SK-N-SH treated with all-trans-retinoic acid at 6 μM for 48 hours (cell line): ENCODE data around the gene FKBP11.

Experiments used
- ATAC-seq: fragments of 200-7000 bp; cut with Tn5 transposase; 3 replicates; pipeline ENCODE4 v1.9.1; 2020; ENCODE audit warnings: mild to moderate bottlenecking, moderate library complexity
- ARNTL ChIP-seq: fragments of 450-650 bp; formaldehyde crosslinking; IDR thresholded peaks from 2 replicates; pipeline ENCODE4 v1.5.0; 2020; ENCODE audit warnings: low read depth, mild to moderate bottlenecking, moderate library complexity, borderline replicate concordance
- BACH2 ChIP-seq: fragments of 250-450 bp; sonication (Bioruptor Pico); IDR thresholded peaks from 2 replicates; pipeline ENCODE4 v1.9.0; 2021; ENCODE audit warnings: mild to moderate bottlenecking, borderline replicate concordance
- ISL1 ChIP-seq: fragments of 250-450 bp; sonication (Bioruptor Pico); IDR thresholded peaks from 2 replicates; pipeline ENCODE4 v2.1.2; 2022; ENCODE audit warnings: mild to moderate bottlenecking, moderate library complexity
- OSR1 ChIP-seq: fragments of 250-450 bp; sonication (Bioruptor Pico); IDR thresholded peaks from 2 replicates; pipeline ENCODE4 v1.8.0; 2022; ENCODE audit warnings: moderate library complexity, mild to moderate bottlenecking, inconsistent platforms
- RARB ChIP-seq: fragments of 250-450 bp; sonication (Bioruptor Pico); IDR thresholded peaks from 2 replicates; pipeline ENCODE4 v1.8.0; 2021; ENCODE audit warnings: mild to moderate bottlenecking, moderate library complexity
- TCF4 ChIP-seq: fragments of 250-450 bp; sonication (Bioruptor Pico); IDR thresholded peaks from 2 replicates; pipeline ENCODE4 v1.8.0; 2021; ENCODE audit warnings: mild to moderate bottlenecking, moderate library complexity, borderline replicate concordance
- TOX ChIP-seq: fragments of 250-450 bp; sonication (Bioruptor Pico); IDR thresholded peaks from 2 replicates; pipeline ENCODE4 v1.8.0; 2021; ENCODE audit warnings: mild to moderate bottlenecking, moderate library complexity, borderline replicate concordance
- ZFP3 ChIP-seq: fragments of 250-450 bp; sonication (Bioruptor Pico); IDR thresholded peaks from 2 replicates; pipeline ENCODE4 v1.5.0; 2020; ENCODE audit warnings: mild to moderate bottlenecking, moderate library complexity
- ZFP30 ChIP-seq: fragments of 450-650 bp; formaldehyde crosslinking; IDR thresholded peaks from 2 replicates; pipeline ENCODE4 v1.5.0; 2022; ENCODE audit warnings: mild to moderate bottlenecking, moderate library complexity
- ZNF565 ChIP-seq: fragments of 450-650 bp; formaldehyde crosslinking; conservative IDR thresholded peaks from 2 replicates; pipeline ENCODE4 v1.5.0; 2020; ENCODE audit warnings: low read depth, mild to moderate bottlenecking, moderate library complexity
- ZNF70 ChIP-seq: fragments of 450-650 bp; formaldehyde crosslinking; IDR thresholded peaks from 2 replicates; pipeline ENCODE4 v1.5.0; 2020; ENCODE audit warnings: mild to moderate bottlenecking, moderate library complexity
- TF ChIP-seq, protein P1 (sequence below): fragments of 250-450 bp; sonication (Bioruptor Pico); IDR thresholded peaks from 2 replicates; pipeline ENCODE4 v1.5.0; 2020; ENCODE audit warnings: mild to moderate bottlenecking, moderate library complexity
- TF ChIP-seq, protein P2 (sequence below): fragments of 250-450 bp; sonication (Bioruptor Pico); IDR thresholded peaks from 2 replicates; pipeline ENCODE4 v1.5.1; 2020; ENCODE audit warnings: low read depth, mild to moderate bottlenecking, moderate library complexity
- TF ChIP-seq, protein P3 (sequence below): fragments of 250-450 bp; sonication (Bioruptor Pico); IDR thresholded peaks from 2 replicates; pipeline ENCODE4 v1.8.0; 2020; ENCODE audit warnings: mild to moderate bottlenecking, moderate library complexity, borderline replicate concordance
- TF ChIP-seq, protein P4 (sequence below): fragments of 250-450 bp; sonication (Bioruptor Pico); IDR thresholded peaks from 2 replicates; pipeline ENCODE4 v1.8.0; 2021; ENCODE audit warnings: low read depth, mild to moderate bottlenecking, moderate library complexity, borderline replicate concordance

Gene FKBP11

DNA sequence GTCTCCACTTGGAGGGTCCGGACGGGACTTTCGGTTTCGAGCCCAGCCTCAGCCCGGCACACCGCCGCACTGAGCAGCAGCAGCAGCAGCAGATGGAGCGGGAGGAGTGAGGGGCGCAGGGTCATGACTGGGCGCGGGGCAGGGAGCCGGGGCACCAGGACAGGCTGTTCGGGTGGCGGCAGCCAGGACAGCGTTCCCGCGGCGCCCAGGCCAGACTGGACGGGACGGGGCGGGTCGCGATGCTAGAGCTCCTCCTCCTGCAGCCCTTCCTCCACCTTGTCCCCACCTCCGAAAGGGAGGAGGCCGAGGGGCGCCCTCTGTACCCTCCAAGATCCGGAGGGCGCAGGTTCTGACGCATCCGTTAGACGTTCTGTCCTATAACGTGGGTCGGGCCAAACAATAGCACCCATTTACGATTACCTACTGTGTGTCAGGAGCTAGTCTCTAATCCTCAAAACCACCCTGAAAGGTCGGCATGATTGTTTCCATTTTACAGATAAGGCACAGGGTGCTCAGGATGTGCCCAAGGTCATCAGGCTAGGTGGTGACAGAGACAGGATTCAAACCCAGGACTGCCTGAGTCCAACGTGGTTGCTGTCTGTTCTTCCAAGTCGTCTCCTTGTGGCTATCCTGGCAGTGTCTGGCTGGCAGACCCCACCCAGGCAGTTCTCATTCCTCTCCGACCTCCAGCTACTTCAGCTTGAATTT, at the start of gene FKBP11:
Gene FKBP11, minus strand, starts transcription at position 189 of the 708 bp plus-strand sequence. Its CDS starts 64 bp downstream, at position 125.
- ATAC-seq = peak; percentile 90
- TF ChIP-seq, protein P1, sequence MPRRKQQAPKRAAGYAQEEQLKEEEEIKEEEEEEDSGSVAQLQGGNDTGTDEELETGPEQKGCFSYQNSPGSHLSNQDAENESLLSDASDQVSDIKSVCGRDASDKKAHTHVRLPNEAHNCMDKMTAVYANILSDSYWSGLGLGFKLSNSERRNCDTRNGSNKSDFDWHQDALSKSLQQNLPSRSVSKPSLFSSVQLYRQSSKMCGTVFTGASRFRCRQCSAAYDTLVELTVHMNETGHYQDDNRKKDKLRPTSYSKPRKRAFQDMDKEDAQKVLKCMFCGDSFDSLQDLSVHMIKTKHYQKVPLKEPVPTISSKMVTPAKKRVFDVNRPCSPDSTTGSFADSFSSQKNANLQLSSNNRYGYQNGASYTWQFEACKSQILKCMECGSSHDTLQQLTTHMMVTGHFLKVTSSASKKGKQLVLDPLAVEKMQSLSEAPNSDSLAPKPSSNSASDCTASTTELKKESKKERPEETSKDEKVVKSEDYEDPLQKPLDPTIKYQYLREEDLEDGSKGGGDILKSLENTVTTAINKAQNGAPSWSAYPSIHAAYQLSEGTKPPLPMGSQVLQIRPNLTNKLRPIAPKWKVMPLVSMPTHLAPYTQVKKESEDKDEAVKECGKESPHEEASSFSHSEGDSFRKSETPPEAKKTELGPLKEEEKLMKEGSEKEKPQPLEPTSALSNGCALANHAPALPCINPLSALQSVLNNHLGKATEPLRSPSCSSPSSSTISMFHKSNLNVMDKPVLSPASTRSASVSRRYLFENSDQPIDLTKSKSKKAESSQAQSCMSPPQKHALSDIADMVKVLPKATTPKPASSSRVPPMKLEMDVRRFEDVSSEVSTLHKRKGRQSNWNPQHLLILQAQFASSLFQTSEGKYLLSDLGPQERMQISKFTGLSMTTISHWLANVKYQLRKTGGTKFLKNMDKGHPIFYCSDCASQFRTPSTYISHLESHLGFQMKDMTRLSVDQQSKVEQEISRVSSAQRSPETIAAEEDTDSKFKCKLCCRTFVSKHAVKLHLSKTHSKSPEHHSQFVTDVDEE (CRISPR knock-in tag) = no peak
- no peak for TF ChIP-seq ZNF565 (CRISPR knock-in tag)
- no peak for TF ChIP-seq OSR1 (CRISPR knock-in tag)
- no peak for TF ChIP-seq TCF4 (CRISPR knock-in tag)
- TF ChIP-seq, protein P2, sequence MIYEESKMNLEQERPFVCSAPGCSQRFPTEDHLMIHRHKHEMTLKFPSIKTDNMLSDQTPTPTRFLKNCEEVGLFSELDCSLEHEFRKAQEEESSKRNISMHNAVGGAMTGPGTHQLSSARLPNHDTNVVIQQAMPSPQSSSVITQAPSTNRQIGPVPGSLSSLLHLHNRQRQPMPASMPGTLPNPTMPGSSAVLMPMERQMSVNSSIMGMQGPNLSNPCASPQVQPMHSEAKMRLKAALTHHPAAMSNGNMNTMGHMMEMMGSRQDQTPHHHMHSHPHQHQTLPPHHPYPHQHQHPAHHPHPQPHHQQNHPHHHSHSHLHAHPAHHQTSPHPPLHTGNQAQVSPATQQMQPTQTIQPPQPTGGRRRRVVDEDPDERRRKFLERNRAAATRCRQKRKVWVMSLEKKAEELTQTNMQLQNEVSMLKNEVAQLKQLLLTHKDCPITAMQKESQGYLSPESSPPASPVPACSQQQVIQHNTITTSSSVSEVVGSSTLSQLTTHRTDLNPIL (CRISPR knock-in tag) = no peak
- TF ChIP-seq TOX = no peak
- TF ChIP-seq, protein P3, sequence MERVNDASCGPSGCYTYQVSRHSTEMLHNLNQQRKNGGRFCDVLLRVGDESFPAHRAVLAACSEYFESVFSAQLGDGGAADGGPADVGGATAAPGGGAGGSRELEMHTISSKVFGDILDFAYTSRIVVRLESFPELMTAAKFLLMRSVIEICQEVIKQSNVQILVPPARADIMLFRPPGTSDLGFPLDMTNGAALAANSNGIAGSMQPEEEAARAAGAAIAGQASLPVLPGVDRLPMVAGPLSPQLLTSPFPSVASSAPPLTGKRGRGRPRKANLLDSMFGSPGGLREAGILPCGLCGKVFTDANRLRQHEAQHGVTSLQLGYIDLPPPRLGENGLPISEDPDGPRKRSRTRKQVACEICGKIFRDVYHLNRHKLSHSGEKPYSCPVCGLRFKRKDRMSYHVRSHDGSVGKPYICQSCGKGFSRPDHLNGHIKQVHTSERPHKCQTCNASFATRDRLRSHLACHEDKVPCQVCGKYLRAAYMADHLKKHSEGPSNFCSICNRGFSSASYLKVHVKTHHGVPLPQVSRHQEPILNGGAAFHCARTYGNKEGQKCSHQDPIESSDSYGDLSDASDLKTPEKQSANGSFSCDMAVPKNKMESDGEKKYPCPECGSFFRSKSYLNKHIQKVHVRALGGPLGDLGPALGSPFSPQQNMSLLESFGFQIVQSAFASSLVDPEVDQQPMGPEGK = no peak
- TF ChIP-seq, protein P4, sequence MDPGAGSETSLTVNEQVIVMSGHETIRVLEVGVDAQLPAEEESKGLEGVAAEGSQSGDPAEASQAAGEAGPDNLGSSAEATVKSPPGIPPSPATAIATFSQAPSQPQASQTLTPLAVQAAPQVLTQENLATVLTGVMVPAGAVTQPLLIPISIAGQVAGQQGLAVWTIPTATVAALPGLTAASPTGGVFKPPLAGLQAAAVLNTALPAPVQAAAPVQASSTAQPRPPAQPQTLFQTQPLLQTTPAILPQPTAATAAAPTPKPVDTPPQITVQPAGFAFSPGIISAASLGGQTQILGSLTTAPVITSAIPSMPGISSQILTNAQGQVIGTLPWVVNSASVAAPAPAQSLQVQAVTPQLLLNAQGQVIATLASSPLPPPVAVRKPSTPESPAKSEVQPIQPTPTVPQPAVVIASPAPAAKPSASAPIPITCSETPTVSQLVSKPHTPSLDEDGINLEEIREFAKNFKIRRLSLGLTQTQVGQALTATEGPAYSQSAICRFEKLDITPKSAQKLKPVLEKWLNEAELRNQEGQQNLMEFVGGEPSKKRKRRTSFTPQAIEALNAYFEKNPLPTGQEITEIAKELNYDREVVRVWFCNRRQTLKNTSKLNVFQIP (CRISPR knock-in tag) = no peak
- no peak for TF ChIP-seq ARNTL (CRISPR knock-in tag)
- no peak for TF ChIP-seq ZFP3 (CRISPR knock-in tag)
- TF ChIP-seq ZFP30 (CRISPR knock-in tag) = no peak
- TF ChIP-seq ZNF70 = no peak

DNA sequence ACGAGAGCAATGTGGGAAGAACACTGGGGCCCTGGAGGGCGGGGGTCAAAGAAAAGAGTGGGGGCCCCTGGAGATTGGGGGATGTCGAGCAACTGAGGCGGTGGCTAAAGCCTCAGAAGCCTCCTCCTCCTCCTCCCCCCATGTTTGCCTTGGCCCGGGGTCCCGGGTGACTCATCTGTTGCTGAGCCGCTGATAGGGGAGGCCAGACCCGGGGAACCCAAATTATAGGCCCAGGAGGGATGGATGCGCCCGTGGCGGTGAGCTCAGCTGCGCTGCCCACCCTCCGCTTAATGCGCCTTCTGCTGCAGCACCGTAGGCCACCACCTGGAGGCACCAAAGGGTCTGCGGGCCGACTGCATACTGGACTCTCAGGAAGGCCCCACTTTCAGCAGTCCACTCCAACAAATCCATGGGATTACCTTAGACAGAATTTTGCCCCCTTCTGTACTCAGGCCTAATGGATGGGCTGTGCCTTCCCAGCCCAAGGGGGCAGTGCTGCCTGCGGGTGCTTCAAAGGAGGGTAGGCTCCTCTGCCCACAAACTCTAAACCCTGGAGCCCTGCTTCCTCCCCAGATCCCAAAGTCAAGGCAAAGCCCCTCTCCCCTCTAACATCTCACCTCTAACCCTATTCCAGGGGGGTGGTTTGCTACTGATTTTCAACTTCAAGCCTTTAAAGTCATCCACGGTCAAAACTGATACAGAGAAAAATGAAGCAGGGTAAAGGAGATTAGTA, 48.8 kb upstream of the FKBP11 start:
- ATAC-seq = peak; percentile 69
- TF ChIP-seq RARB (CRISPR knock-in tag) (no peak), TCF4 (CRISPR knock-in tag) (no peak), ZNF565 (CRISPR knock-in tag) (no peak), ISL1 (CRISPR knock-in tag) (no peak), BACH2 (CRISPR knock-in tag) (no peak), ARNTL (CRISPR knock-in tag) (no peak), ZFP30 (CRISPR knock-in tag) (no peak), ZFP3 (CRISPR knock-in tag) (no peak)
- TF ChIP-seq, protein P4 (CRISPR knock-in tag) = no peak
- TF ChIP-seq, protein P2 (CRISPR knock-in tag) = no peak
- TF ChIP-seq, protein P1 (CRISPR knock-in tag) = no peak
